IMR-90 (cell line): ENCODE results near the gene GPR108. TPM values are rescaled to one million over a fixed set of nuclear protein-coding genes. Genes with fewer than 3 reads are reported as not detected.

Experiments used
- ATAC-seq: fragments of 200-7000 bp; cut with Tn5 transposase; 2 replicates; pipeline ENCODE4 v1.9.1; 2020; ENCODE audit warnings: low read depth, mild to moderate bottlenecking, moderate library complexity
- BruUV-seq: library from RNA; stranded (reverse); fragments of 400-500 nt; replicated peaks from 2 replicates; lab custom pipeline; 2021; lab: Mats Ljungman, UMichigan
- CTCF ChIA-PET: fragments of 300-600 bp; formaldehyde crosslinking; extraction: SDS; loops from one replicate; lab custom pipeline; 2021; ENCODE audit warnings: antibody characterized with exemption; lab: Yijun Ruan, JAX
- POLR2A ChIA-PET: fragments of 300-600 bp; sonication (Branson Sonifier 250); formaldehyde crosslinking; loops from one replicate; lab custom pipeline; 2022; ENCODE audit warnings: antibody characterized with exemption; ENCODE audit not compliant: unreplicated experiment; lab: Charles Lee
- DNase-seq: peaks from one replicate; pipeline ENCODE4 v3.0.0; 2013
- H2AFZ ChIP-seq: replicated peaks from 2 replicates; pipeline ENCODE3; 2013; ENCODE audit warnings: low read length, mild to moderate bottlenecking; ENCODE audit not compliant: poor library complexity
- H2AK5ac ChIP-seq: 2 replicates; pipeline ENCODE4 v1.6.1; 2013; ENCODE audit warnings: low read depth, low read length, inconsistent platforms
- H2AK9ac ChIP-seq: replicated peaks from 2 replicates; pipeline ENCODE3; 2013; ENCODE audit warnings: mild to moderate bottlenecking, low read depth, low read length, moderate library complexity; ENCODE audit not compliant: poor library complexity
- H2BK120ac ChIP-seq: 2 replicates; pipeline ENCODE4 v1.6.1; 2013; ENCODE audit warnings: low read depth, low read length, inconsistent platforms
- H2BK15ac ChIP-seq: 3 replicates; pipeline ENCODE4 v1.6.1; 2013; ENCODE audit warnings: low read depth, low read length, inconsistent platforms
- H2BK20ac ChIP-seq: 2 replicates; pipeline ENCODE4 v1.6.1; 2013; ENCODE audit warnings: low read depth, mild to moderate bottlenecking, inconsistent platforms, low read length, moderate library complexity
- H2BK5ac ChIP-seq: 2 replicates; pipeline ENCODE4 v1.6.1; 2013; ENCODE audit warnings: mild to moderate bottlenecking, low read depth, low read length, inconsistent platforms; ENCODE audit not compliant: poor library complexity, severe bottlenecking
- H3K14ac ChIP-seq: replicated peaks from 2 replicates; pipeline ENCODE4 v1.6.1; 2013; ENCODE audit warnings: low read depth, low read length, inconsistent platforms
- H3K18ac ChIP-seq: 2 replicates; pipeline ENCODE4 v1.6.1; 2013; ENCODE audit warnings: low read depth, low read length, control low read depth
- H3K23ac ChIP-seq: 2 replicates; pipeline ENCODE4 v1.6.1; 2013; ENCODE audit warnings: low read depth, low read length, inconsistent platforms
- H3K27ac ChIP-seq: 2 replicates; pipeline ENCODE4 v1.5.1; 2013; ENCODE audit warnings: mild to moderate bottlenecking, control low read depth, low read length; ENCODE audit not compliant: insufficient read depth
- H3K27me3 ChIP-seq: 2 replicates; pipeline ENCODE4 v1.6.1; 2013; ENCODE audit warnings: low read length; ENCODE audit not compliant: control insufficient read depth, insufficient read depth
- H3K36me3 ChIP-seq: 2 replicates; pipeline ENCODE4 v1.6.1; 2013; ENCODE audit warnings: low read length, mixed read lengths; ENCODE audit not compliant: control insufficient read depth, insufficient read depth
- H3K4ac ChIP-seq: 2 replicates; pipeline ENCODE4 v1.6.1; 2013; ENCODE audit warnings: low read depth, low read length, inconsistent platforms
- H3K4me1 ChIP-seq: 2 replicates; pipeline ENCODE4 v1.6.1; 2013; ENCODE audit warnings: low read length, mixed read lengths; ENCODE audit not compliant: control insufficient read depth, insufficient read depth
- H3K4me2 ChIP-seq: 2 replicates; pipeline ENCODE4 v1.6.1; 2013; ENCODE audit warnings: low read depth, mild to moderate bottlenecking, control low read depth, low read length, moderate library complexity
- H3K4me3 ChIP-seq: 2 replicates; pipeline ENCODE4 v1.5.1; 2013; ENCODE audit warnings: low read depth, mild to moderate bottlenecking, control low read depth, low read length, moderate library complexity; ENCODE audit not compliant: insufficient read depth
- H3K56ac ChIP-seq: 2 replicates; pipeline ENCODE4 v1.6.1; 2013; ENCODE audit warnings: low read length, inconsistent platforms; ENCODE audit not compliant: insufficient read depth; ENCODE audit errors: extremely low read depth
- H3K79me1 ChIP-seq, 2 experiments: 2 replicates each; pipeline ENCODE4 v1.6.1; 2013; ENCODE audit warnings: low read length in 2 of 2, inconsistent platforms in 1 of 2, low read depth in 1 of 2
- H3K9ac ChIP-seq: 2 replicates; pipeline ENCODE4 v1.6.1; 2013; ENCODE audit warnings: low read depth, low read length, control low read depth
- H3K9me1 ChIP-seq: 2 replicates; pipeline ENCODE4 v1.6.1; 2013; ENCODE audit warnings: low read length, inconsistent platforms; ENCODE audit not compliant: insufficient read depth
- H3K9me3 ChIP-seq: 2 replicates; pipeline ENCODE4 v1.6.1; 2013; ENCODE audit warnings: low read length; ENCODE audit not compliant: control insufficient read depth, insufficient read depth
- H4K20me1 ChIP-seq: 2 replicates; pipeline ENCODE4 v1.6.1; 2013; ENCODE audit warnings: low read length, inconsistent platforms; ENCODE audit not compliant: insufficient read depth
- H4K5ac ChIP-seq: 2 replicates; pipeline ENCODE4 v1.6.1; 2013; ENCODE audit warnings: mild to moderate bottlenecking, low read depth, low read length, control low read depth
- H4K8ac ChIP-seq, 2 experiments: 2 replicates each; pipeline ENCODE4 v1.6.1; 2013; ENCODE audit warnings: low read depth in 2 of 2, low read length in 2 of 2, control low read depth in 1 of 2, inconsistent platforms in 1 of 2
- H4K91ac ChIP-seq: 2 replicates; pipeline ENCODE4 v1.6.1; 2013; ENCODE audit warnings: low read depth, low read length, inconsistent platforms; ENCODE audit not compliant: insufficient read depth
- CEBPB ChIP-seq: IDR thresholded peaks from 2 replicates; pipeline ENCODE4 v1.6.1; 2012; ENCODE audit warnings: low read depth, low read length, improper control_type of control experiment
- ELK1 ChIP-seq: fragments of 150-350 bp; IDR thresholded peaks from 2 replicates; pipeline ENCODE4 v1.6.1; 2016; ENCODE audit warnings: low read depth, mild to moderate bottlenecking, low read length, moderate library complexity, borderline replicate concordance
- FOS ChIP-seq: fragments of 150-350 bp; IDR thresholded peaks from 2 replicates; pipeline ENCODE4 v1.6.1; 2016; ENCODE audit warnings: low read depth, low read length
- MAZ ChIP-seq: IDR thresholded peaks from 2 replicates; pipeline ENCODE4 v1.6.1; 2012; ENCODE audit warnings: low read depth, mild to moderate bottlenecking, low read length, improper control_type of control experiment, moderate library complexity, borderline replicate concordance
- MXI1 ChIP-seq: IDR thresholded peaks from 2 replicates; pipeline ENCODE4 v1.6.1; 2012; ENCODE audit warnings: low read depth, mild to moderate bottlenecking, low read length, moderate library complexity, borderline replicate concordance
- POLR2A ChIP-seq: IDR thresholded peaks from 2 replicates; pipeline ENCODE4 v1.6.1; 2012; ENCODE audit warnings: mild to moderate bottlenecking, low read depth, low read length
- RCOR1 ChIP-seq: IDR thresholded peaks from 2 replicates; pipeline ENCODE4 v1.6.1; 2012; ENCODE audit warnings: mild to moderate bottlenecking, low read length, improper control_type of control experiment; ENCODE audit not compliant: insufficient replicate concordance
- RFX5 ChIP-seq: IDR thresholded peaks from 2 replicates; pipeline ENCODE4 v1.8.0; 2012; ENCODE audit warnings: low read depth, mild to moderate bottlenecking, low read length, moderate library complexity
- USF2 ChIP-seq: fragments of 150-350 bp; IDR thresholded peaks from 2 replicates; pipeline ENCODE4 v1.6.1; 2017; ENCODE audit warnings: mild to moderate bottlenecking, antibody characterized with exemption, low read length, low read depth
- WGBS, 2 experiments: methylation state at CpG; one replicate each; pipeline versions ENCODE4 v1.1.5 to v1.1.7; 2013; ENCODE audit warnings: missing lambda C conversion rate in 2 of 2; ENCODE audit not compliant: insufficient read length in 1 of 2; ENCODE audit errors: extremely low coverage in 2 of 2; 5-methylcytosine and 5-hydroxymethylcytosine counted together
- dilution Hi-C: fragments of 300-500 bp; cut with HindIII; formaldehyde crosslinking; loops from one replicate; pipeline ENCODE4 v1.14.3; 2018; ENCODE audit warnings: low sequenced_read_pairs; ENCODE audit not compliant: unreplicated experiment
- in situ Hi-C: fragments of 300-500 bp; cut with MboI; formaldehyde crosslinking; loops from 3 replicates; pipeline ENCODE4 v1.14.3; 2019; ENCODE audit warnings: low sequenced_read_pairs, inconsistent platforms, mixed read lengths
- intact Hi-C: fragments of 100-400 bp; cut with micrococcal nuclease; formaldehyde crosslinking; loops from 2 replicates; pipeline ENCODE4 v1.10.0; 2022
- polyA plus RNA-seq, 3 experiments: library from polyadenylated mRNA; depleted of rRNA; stranded (reverse); fragments of >200 nt; gene quantifications; 2 replicates each; pipeline ENCODE4 v1.2.3, GENCODE V29; 2012; ENCODE audit warnings: low replicate concordance in 1 of 3
- total RNA-seq: library from RNA; depleted of rRNA; stranded (reverse); fragments of >200 nt; gene quantifications from 2 replicates; pipeline ENCODE4 v1.2.3, GENCODE V29; 2012

The GPR108 gene
- total and polyA plus RNA-seq, 2 of the 4 experiments (the other 2 are of a cell fraction) = 28.0 to 38.9 TPM

- dilution Hi-C loops = no loop called here
- no peak overlapping the region for H3K4me2 ChIP-seq
Observed at GRCh38 chr19:6774821-6775707, 37.7 kb upstream of the GPR108 start.

More at GRCh38 chr19:6774821-6775707, 37.7 kb upstream of the GPR108 start:
- in situ Hi-C loops = no loop called here
- H4K20me1 ChIP-seq = no peaks in the 10 kb centered on the region
- no peak overlapping the region for H4K5ac ChIP-seq
- intact Hi-C loops = no loop called here
- no peak overlapping the region for H3K14ac ChIP-seq
- no peak for ATAC-seq
- CTCF ChIA-PET = no interaction called here
- no peak overlapping the region for H3K4me3 ChIP-seq
- no peak overlapping the region for H2BK15ac ChIP-seq
- H3K36me3 ChIP-seq = no peaks in the 10 kb centered on the region
- H3K23ac ChIP-seq = no peak overlapping the region
- H3K4ac ChIP-seq = no peak overlapping the region
- H3K79me1 ChIP-seq = no peaks in the 10 kb centered on the region
- no peak overlapping the region for H4K8ac ChIP-seq
- H3K27me3 ChIP-seq = no peaks in the 10 kb centered on the region
- H3K9me3 ChIP-seq = no peaks in the 10 kb centered on the region
- POLR2A ChIA-PET = no interaction called here
- WGBS, 2 experiments = 40% methylated on average over 1 of the region's 11 CpGs; no CpG with 5 or more reads in 1 of the 2 experiments
- H3K18ac ChIP-seq = no peak overlapping the region
- H2AFZ ChIP-seq = no peak overlapping the region
- no peak overlapping the region for H2BK20ac ChIP-seq
- no peaks in the 10 kb centered on the region for H3K9me1 ChIP-seq
- DNase-seq = no peak
- H2BK5ac ChIP-seq = no peak overlapping the region
- H3K9ac ChIP-seq = no peak overlapping the region
- no peak overlapping the region for H3K27ac ChIP-seq
- H2BK120ac ChIP-seq = no peak overlapping the region
- H2AK5ac ChIP-seq = no peak overlapping the region
- no peak for TF ChIP-seq RCOR1
- TF ChIP-seq MAZ = no peak
- TF ChIP-seq FOS = no peak
- no peak for TF ChIP-seq CEBPB
- no peak for TF ChIP-seq USF2
- no peak for TF ChIP-seq POLR2A
- no peak for TF ChIP-seq RFX5
- TF ChIP-seq ELK1 = no peak
- no peak for TF ChIP-seq MXI1
- H2AK9ac ChIP-seq = no peak overlapping the region
- H3K4me1 ChIP-seq = no peaks in the 10 kb centered on the region
- H3K56ac ChIP-seq = no peak overlapping the region
- BruUV-seq = no TSS peak
- H4K91ac ChIP-seq = no peak overlapping the region
